Measurements from ENCODE around the gene CA14. TPM values are rescaled to one million over a fixed set of nuclear protein-coding genes. Genes with fewer than 3 reads are reported as not detected.
"Not testable (repeated sequence)": the region's sequence is repeated elsewhere in the genome, so short reads cannot be mapped to it uniquely, and the experiment has no call there.

CA14 gene
- total RNA-seq, 1 experiment from 2014 or later, result not detected

DNA sequence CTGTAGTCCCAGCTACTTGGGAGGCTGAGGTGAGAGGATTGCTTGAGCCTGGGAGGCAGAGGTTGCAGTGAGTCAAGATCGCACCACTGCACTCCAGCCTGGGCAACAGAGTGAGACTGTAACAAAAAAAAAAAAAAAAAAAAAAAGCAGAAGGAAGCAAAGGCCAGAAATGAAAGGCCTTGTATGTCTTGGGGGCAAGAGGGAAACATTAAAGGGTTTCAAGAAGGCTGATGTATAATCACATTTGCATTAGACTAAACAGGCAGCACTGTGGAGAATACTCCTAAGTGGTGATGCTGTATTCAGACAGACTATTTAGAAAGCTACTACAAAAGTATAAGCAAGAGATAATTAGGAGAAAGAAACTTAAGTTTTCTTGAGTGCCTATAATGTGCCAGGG is 32.0 kb upstream of the CA14 start:
- no peak for DNase-seq
- no peaks in the 10 kb centered on the region for H3K9me3 ChIP-seq (ENCODE audit: low read length)
- 0 out of 2 replicates have a peak, but pooled peaks cover 8% of the 10 kb centered on the region for H3K79me2 ChIP-seq (ENCODE audit: low read length)
- no peaks in the 10 kb centered on the region for H3K4me1 ChIP-seq (ENCODE audit: insufficient read depth, low read length)
- no peaks in the 10 kb centered on the region for H3F3A ChIP-seq (ENCODE audit: low read length, unreplicated experiment)
- no peak overlapping the region for H3K27ac ChIP-seq (ENCODE audit: low read length)
- H2AFZ ChIP-seq (ENCODE audit: low read length), result no peak overlapping the region
- H3K4me3 ChIP-seq (ENCODE audit: low read length), result no peak overlapping the region
- no peaks in the 10 kb centered on the region for H3K27me3 ChIP-seq (ENCODE audit: low read length)
- TF ChIP-seq EZH2phosphoT487 (IDR thresholded peaks at IDR 0.05; ENCODE audit: borderline replicate concordance, low read length) (no peak), EZH2 (IDR thresholded peaks at IDR 0.05; ENCODE audit: low read length, unreplicated experiment) (no peak)
- TF ChIP-seq, protein P1, sequence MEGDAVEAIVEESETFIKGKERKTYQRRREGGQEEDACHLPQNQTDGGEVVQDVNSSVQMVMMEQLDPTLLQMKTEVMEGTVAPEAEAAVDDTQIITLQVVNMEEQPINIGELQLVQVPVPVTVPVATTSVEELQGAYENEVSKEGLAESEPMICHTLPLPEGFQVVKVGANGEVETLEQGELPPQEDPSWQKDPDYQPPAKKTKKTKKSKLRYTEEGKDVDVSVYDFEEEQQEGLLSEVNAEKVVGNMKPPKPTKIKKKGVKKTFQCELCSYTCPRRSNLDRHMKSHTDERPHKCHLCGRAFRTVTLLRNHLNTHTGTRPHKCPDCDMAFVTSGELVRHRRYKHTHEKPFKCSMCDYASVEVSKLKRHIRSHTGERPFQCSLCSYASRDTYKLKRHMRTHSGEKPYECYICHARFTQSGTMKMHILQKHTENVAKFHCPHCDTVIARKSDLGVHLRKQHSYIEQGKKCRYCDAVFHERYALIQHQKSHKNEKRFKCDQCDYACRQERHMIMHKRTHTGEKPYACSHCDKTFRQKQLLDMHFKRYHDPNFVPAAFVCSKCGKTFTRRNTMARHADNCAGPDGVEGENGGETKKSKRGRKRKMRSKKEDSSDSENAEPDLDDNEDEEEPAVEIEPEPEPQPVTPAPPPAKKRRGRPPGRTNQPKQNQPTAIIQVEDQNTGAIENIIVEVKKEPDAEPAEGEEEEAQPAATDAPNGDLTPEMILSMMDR (conservative IDR thresholded peaks at IDR 0.05; ENCODE audit: low read depth, low read length), result no peak
- no peak overlapping the region for H3K4me2 ChIP-seq (ENCODE audit: low read length)
- BruUV-seq (replicated peaks), result no TSS peak
- no peaks in the 10 kb centered on the region for H3K9me2 ChIP-seq (replicated peaks; ENCODE audit: low read length)
- peaks cover 54% of the 10 kb centered on the region for H3K36me3 ChIP-seq (ENCODE audit: low read depth, low read length)
- intact Hi-C loops (cut with micrococcal nuclease), result no loop called here
- ChIA-PET POLR2A (ENCODE audit: unreplicated experiment) (no interaction called here), CTCF (no interaction called here)
- ATAC-seq, result no peak
- no peak overlapping the region for H3K9ac ChIP-seq (ENCODE audit: low read length)
- H4K20me1 ChIP-seq (ENCODE audit: low read length), result no peaks in the 10 kb centered on the region

DNA sequence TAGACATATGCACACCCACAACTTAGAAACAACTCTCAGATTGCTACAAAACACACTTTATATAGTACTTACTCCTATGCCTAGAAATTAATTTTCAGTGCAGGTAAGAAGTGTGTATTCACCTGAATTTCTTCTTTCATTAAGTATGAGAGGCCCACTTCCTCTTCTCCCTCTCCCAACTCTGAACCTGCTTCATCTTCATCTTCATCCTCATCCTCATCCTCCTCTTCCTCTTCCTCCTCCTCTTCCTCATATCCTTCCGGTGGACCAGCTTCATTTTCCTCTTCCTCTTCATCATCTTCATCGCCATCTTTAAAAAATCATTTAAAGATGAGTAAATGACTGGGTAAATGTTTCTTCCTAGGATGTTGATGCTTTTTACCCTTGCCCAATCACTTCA is 31.1 kb upstream of the CA14 start:
- no peak for TF ChIP-seq EZH2 (IDR thresholded peaks at IDR 0.05; ENCODE audit: low read length, unreplicated experiment)
- TF ChIP-seq EZH2phosphoT487 (IDR thresholded peaks at IDR 0.05; ENCODE audit: borderline replicate concordance, low read length), result no peak
- TF ChIP-seq, protein P1 (conservative IDR thresholded peaks at IDR 0.05; ENCODE audit: low read depth, low read length), result no peak
- intact Hi-C loops (cut with micrococcal nuclease), result no loop called here

DNA sequence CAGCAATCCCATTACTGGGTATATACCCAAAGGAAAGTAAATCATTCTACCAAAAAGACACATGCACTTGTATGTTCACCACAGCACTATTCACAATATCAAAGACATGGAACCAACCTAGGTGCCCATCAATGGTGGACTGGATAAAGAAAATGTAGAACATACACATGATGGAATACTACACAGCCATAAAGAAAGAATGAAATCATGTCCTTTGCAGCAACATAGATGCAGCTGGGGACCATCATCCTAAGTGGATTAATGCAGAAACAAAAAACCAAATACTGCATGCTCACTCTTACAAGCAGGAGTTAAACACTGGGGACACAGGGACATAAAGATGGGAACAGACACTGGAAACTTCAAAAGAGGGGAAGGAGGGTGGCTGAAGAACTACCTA is 30.3 kb upstream of the CA14 start:
- ChIA-PET CTCF (no interaction called here), POLR2A (ENCODE audit: unreplicated experiment) (no interaction called here)
- TF ChIP-seq, protein P1 (conservative IDR thresholded peaks at IDR 0.05; ENCODE audit: low read depth, low read length), result no peak
- TF ChIP-seq EZH2 (IDR thresholded peaks at IDR 0.05; ENCODE audit: low read length, unreplicated experiment), result no peak
- Histone ChIP-seq H3K27me3 (ENCODE audit: low read length) (no peaks in the 10 kb centered on the region), H3K9me3 (ENCODE audit: low read length) (no peaks in the 10 kb centered on the region), H3F3A (ENCODE audit: low read length, unreplicated experiment) (no peaks in the 10 kb centered on the region), H3K27ac (ENCODE audit: low read length) (no peak overlapping the region), H4K20me1 (ENCODE audit: low read length) (no peaks in the 10 kb centered on the region), H3K9me2 (replicated peaks; ENCODE audit: low read length) (no peaks in the 10 kb centered on the region), H3K4me2 (ENCODE audit: low read length) (no peak overlapping the region), H3K79me2 (ENCODE audit: low read length) (peaks cover 23% of the 10 kb centered on the region), H3K4me3 (ENCODE audit: low read length) (no peak overlapping the region), H3K36me3 (ENCODE audit: low read depth, low read length) (peaks cover 57% of the 10 kb centered on the region), H2AFZ (ENCODE audit: low read length) (no peak overlapping the region), H3K9ac (ENCODE audit: low read length) (no peak overlapping the region), H3K4me1 (ENCODE audit: insufficient read depth, low read length) (no peaks in the 10 kb centered on the region)
- ATAC-seq (no peak), DNase-seq (no peak)
- BruUV-seq (replicated peaks), result no TSS peak
- intact Hi-C loops (cut with micrococcal nuclease), result no loop called here

More for the DNA sequence above, 31.1 kb upstream of the CA14 start:
- Histone ChIP-seq H3K9ac (ENCODE audit: low read length) (no peak overlapping the region), H3K9me3 (ENCODE audit: low read length) (no peaks in the 10 kb centered on the region), H3F3A (ENCODE audit: low read length, unreplicated experiment) (no peaks in the 10 kb centered on the region), H3K4me2 (ENCODE audit: low read length) (no peak overlapping the region), H4K20me1 (ENCODE audit: low read length) (no peaks in the 10 kb centered on the region), H3K27ac (ENCODE audit: low read length) (no peak overlapping the region), H3K9me2 (replicated peaks; ENCODE audit: low read length) (no peaks in the 10 kb centered on the region), H3K27me3 (ENCODE audit: low read length) (no peaks in the 10 kb centered on the region), H3K4me3 (ENCODE audit: low read length) (no peak overlapping the region), H3K4me1 (ENCODE audit: insufficient read depth, low read length) (no peaks in the 10 kb centered on the region), H3K36me3 (ENCODE audit: low read depth, low read length) (peaks cover 57% of the 10 kb centered on the region), H3K79me2 (ENCODE audit: low read length) (peaks cover 17% of the 10 kb centered on the region), H2AFZ (ENCODE audit: low read length) (no peak overlapping the region)
- ChIA-PET CTCF (no interaction called here), POLR2A (ENCODE audit: unreplicated experiment) (no interaction called here)
- ATAC-seq (no peak), DNase-seq (no peak)
- BruUV-seq (replicated peaks), result no TSS peak

DNA sequence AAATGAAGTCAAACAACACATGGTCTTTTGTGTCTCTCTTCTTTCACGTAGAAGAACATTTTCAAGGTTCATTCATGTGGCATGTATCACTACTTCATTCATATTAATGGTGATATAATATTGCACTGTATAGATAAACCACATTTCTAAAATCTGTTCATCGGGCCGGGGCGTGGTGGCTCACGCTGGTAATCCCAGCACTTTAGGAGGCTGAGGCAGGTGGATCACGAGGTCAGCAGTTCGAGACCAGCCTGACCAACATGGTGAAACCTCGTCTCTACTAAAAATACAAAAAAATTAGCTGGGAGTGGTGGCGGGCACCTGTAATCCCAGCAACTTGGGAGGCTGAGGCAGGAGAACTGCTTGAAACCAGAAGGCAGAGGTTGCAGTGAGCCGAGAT is 29.3 kb upstream of the CA14 start:
- H3F3A ChIP-seq (ENCODE audit: low read length, unreplicated experiment); H2AFZ ChIP-seq (ENCODE audit: low read length); intact Hi-C loops (cut with micrococcal nuclease); H3K4me2 ChIP-seq (ENCODE audit: low read length); H3K4me1 ChIP-seq (ENCODE audit: insufficient read depth, low read length); H3K4me3 ChIP-seq (ENCODE audit: low read length); POLR2A ChIA-PET (ENCODE audit: unreplicated experiment); H3K27ac ChIP-seq (ENCODE audit: low read length); H3K9me2 ChIP-seq (replicated peaks; ENCODE audit: low read length); ATAC-seq; H4K20me1 ChIP-seq (ENCODE audit: low read length); H3K27me3 ChIP-seq (ENCODE audit: low read length); H3K9me3 ChIP-seq (ENCODE audit: low read length); CTCF ChIA-PET; H3K9ac ChIP-seq (ENCODE audit: low read length); BruUV-seq (replicated peaks); DNase-seq: not testable (repeated sequence)
- peaks cover 51% of the 10 kb centered on the region for H3K36me3 ChIP-seq (ENCODE audit: low read depth, low read length)
- H3K79me2 ChIP-seq (ENCODE audit: low read length), result peaks cover 34% of the 10 kb centered on the region

DNA sequence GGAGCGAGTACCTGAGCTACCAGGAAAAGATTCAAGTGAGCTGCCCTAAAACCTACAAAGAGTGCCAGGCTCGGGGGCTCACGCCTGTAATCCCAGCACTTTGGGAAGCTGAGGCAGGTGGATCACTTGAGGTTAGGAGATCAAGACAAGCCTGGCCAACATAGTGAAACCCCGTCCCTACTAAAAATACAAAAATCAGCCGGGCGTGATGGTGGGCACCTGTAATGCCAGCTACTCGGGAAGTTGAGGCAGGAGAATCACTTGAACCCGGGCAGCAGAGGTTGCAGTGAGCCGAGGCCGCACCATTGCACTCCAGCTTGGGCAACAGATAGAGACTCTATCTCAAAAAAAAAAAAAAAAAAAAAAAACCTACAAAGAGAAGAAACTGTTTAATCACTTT is 24.7 kb upstream of the CA14 start:
- H3F3A ChIP-seq (ENCODE audit: low read length, unreplicated experiment); H3K9me3 ChIP-seq (ENCODE audit: low read length); CTCF ChIA-PET; H2AFZ ChIP-seq (ENCODE audit: low read length); H3K27me3 ChIP-seq (ENCODE audit: low read length); BruUV-seq (replicated peaks); POLR2A ChIA-PET (ENCODE audit: unreplicated experiment); H3K9ac ChIP-seq (ENCODE audit: low read length); DNase-seq; intact Hi-C loops (cut with micrococcal nuclease); H3K27ac ChIP-seq (ENCODE audit: low read length); ATAC-seq; H3K9me2 ChIP-seq (replicated peaks; ENCODE audit: low read length); H4K20me1 ChIP-seq (ENCODE audit: low read length): not testable (repeated sequence)
- Histone ChIP-seq H3K4me2 (ENCODE audit: low read length) (peak overlapping the region; percentile 83), H3K4me3 (ENCODE audit: low read length) (peak overlapping the region; percentile 77), H3K79me2 (ENCODE audit: low read length) (peaks cover 60% of the 10 kb centered on the region), H3K36me3 (ENCODE audit: low read depth, low read length) (peaks cover 17% of the 10 kb centered on the region; the same call in 1 of the 2 replicates), H3K4me1 (ENCODE audit: insufficient read depth, low read length) (peaks cover 22% of the 10 kb centered on the region)
